Muscle layer of duodenum (tissue), 2 donors: ENCODE results near the gene E2F4.

Source experiments
- H3K27ac ChIP-seq: one replicate; pipeline ENCODE4 v1.7.0; 2013; ENCODE audit warnings: mild to moderate bottlenecking, low read length
- H3K27me3 ChIP-seq: one replicate; pipeline ENCODE4 v1.7.0; 2013; ENCODE audit warnings: low read depth, mild to moderate bottlenecking, control low read depth, low read length
- H3K36me3 ChIP-seq, 2 donors: one replicate each; pipeline ENCODE4 v1.7.0; 2013; ENCODE audit warnings: low read length in 2 of 2, control low read depth in 1 of 2, mild to moderate bottlenecking in 1 of 2; ENCODE audit not compliant: insufficient read depth in 2 of 2, control insufficient read depth in 1 of 2
- H3K4me1 ChIP-seq, 2 donors: one replicate each; pipeline ENCODE4 v1.7.0; 2013; ENCODE audit warnings: low read length in 2 of 2, mild to moderate bottlenecking in 2 of 2, control low read depth in 1 of 2, moderate library complexity in 1 of 2; ENCODE audit not compliant: insufficient read depth in 2 of 2, control insufficient read depth in 1 of 2
- H3K4me3 ChIP-seq, 2 donors: one replicate each; pipeline ENCODE4 v1.7.0; 2013; ENCODE audit warnings: low read length in 2 of 2, low read depth in 1 of 2, mild to moderate bottlenecking in 1 of 2
- H3K9me3 ChIP-seq, 2 donors: one replicate each; pipeline ENCODE4 v1.7.0; 2013; ENCODE audit warnings: low read length in 2 of 2, control low read depth in 1 of 2, mild to moderate bottlenecking in 1 of 2; ENCODE audit not compliant: control insufficient read depth in 1 of 2
- donor health status: healthy.

E2F4 gene

GRCh38 chr16:67179421-67180080 is 12.4 kb upstream of the E2F4 start:
- Histone ChIP-seq H3K27ac (no peak overlapping the region), H3K4me1 (peaks cover 9 to 37% of the 10 kb centered on the region in 2 donors), H3K4me3 (no peak overlapping the region), H3K9me3 (no peaks in the 10 kb centered on the region), H3K27me3 (no peaks in the 10 kb centered on the region), H3K36me3 (no peaks in the 10 kb centered on the region)

DNA sequence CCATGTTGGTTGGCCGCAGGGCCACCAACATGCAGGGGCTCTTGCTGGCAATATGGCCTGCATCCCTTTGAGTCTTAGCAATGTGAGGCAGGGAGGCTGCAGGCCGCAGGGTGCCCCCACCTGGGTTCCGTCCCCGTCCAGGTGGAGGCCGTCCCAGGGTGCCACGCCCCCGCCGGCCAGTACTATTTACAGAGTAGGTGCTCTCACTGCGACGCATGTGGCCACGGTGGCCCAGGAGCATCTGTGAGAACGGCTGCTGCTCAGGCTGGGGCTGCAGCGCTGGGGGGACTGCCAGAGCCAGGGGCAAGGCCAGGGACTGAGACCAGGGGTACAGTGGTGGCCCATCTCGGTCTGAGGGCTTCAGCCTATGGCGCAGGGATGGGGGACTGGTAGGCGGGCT is 11.8 kb upstream of the E2F4 start:
- H3K36me3 ChIP-seq = no peaks in the 10 kb centered on the region
- H3K4me3 ChIP-seq = no peak overlapping the region
- no peaks in the 10 kb centered on the region for H3K9me3 ChIP-seq
- H3K27ac ChIP-seq = no peak overlapping the region
- H3K4me1 ChIP-seq = peaks cover 9 to 39% of the 10 kb centered on the region in 2 donors
- no peaks in the 10 kb centered on the region for H3K27me3 ChIP-seq

DNA sequence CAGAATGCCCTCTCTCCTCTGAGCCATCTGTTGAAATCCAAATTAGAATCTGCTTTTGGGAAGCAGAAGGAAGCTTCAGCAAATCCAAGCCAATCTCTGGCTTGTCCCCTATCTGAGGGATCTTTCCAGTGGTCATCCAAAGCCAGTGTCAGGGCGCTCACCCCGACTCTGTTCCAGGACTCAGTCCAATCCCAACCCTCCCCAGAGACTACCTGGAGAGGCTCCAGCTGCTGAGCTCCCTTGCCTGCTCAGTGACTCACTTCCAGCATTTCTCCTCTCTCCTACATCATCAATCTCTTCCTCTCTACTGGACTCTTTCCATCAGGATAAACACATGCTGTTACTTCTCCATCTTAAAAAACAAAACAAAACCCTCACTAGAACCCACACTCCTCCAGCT is 10.6 kb upstream of the E2F4 start:
- no peak overlapping the region for H3K27ac ChIP-seq
- H3K36me3 ChIP-seq = no peaks in the 10 kb centered on the region
- H3K27me3 ChIP-seq = no peaks in the 10 kb centered on the region
- H3K4me1 ChIP-seq = peaks cover 9 to 47% of the 10 kb centered on the region in 2 donors
- no peaks in the 10 kb centered on the region for H3K9me3 ChIP-seq
- H3K4me3 ChIP-seq = no peak overlapping the region

DNA sequence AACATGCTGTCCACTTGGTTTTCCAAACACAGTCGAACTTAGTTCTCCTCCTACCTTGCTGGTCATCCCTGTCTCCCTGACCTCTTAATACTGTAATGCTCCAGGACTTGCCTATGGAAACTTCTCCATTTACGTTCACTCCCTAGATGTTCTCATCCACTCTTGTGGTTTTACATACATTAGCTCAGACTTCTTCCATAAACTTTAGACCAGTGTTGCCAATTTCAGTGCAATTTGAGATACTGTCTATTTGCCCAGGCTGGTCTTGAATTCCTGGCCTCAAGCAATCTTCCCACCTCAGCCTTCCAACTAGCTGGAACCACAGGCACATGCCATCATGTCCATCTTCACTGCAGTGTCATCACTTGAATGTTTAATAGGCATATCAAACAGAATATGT is 9.7 kb upstream of the E2F4 start:
- Histone ChIP-seq H3K4me1 (peaks cover 9 to 47% of the 10 kb centered on the region in 2 donors), H3K27me3 (no peaks in the 10 kb centered on the region), H3K4me3 (no peak overlapping the region), H3K36me3 (no peaks in the 10 kb centered on the region), H3K9me3 (no peaks in the 10 kb centered on the region), H3K27ac (no peak overlapping the region)

GRCh38 chr16:67183284-67183626 is 8.7 kb upstream of the E2F4 start:
- Histone ChIP-seq H3K4me1 (peaks cover 9 to 38% of the 10 kb centered on the region in 2 donors), H3K27ac (peak overlapping the region; percentile 79), H3K27me3 (no peaks in the 10 kb centered on the region), H3K4me3 (peak overlapping the region; percentile 53 to 85), H3K9me3 (no peaks in the 10 kb centered on the region), H3K36me3 (no peaks in the 10 kb centered on the region)

- Histone ChIP-seq H3K36me3 (no peaks in the 10 kb centered on the region), H3K4me1 (peaks cover 9 to 32% of the 10 kb centered on the region in 2 donors), H3K27me3 (no peaks in the 10 kb centered on the region), H3K27ac (peak within 1 kb of the TSS; percentile 79), H3K9me3 (no peaks in the 10 kb centered on the region), H3K4me3 (peak within 1 kb of the TSS; percentile 53 to 85)
Measured at GRCh38 chr16:67183627-67184452, 8.1 kb upstream of the E2F4 start, which contains the start of gene MATCAP1. TSS of gene MATCAP1 (minus strand) at chr16:67183963. CDS start at chr16:67180610, 3,353 bp downstream.

DNA sequence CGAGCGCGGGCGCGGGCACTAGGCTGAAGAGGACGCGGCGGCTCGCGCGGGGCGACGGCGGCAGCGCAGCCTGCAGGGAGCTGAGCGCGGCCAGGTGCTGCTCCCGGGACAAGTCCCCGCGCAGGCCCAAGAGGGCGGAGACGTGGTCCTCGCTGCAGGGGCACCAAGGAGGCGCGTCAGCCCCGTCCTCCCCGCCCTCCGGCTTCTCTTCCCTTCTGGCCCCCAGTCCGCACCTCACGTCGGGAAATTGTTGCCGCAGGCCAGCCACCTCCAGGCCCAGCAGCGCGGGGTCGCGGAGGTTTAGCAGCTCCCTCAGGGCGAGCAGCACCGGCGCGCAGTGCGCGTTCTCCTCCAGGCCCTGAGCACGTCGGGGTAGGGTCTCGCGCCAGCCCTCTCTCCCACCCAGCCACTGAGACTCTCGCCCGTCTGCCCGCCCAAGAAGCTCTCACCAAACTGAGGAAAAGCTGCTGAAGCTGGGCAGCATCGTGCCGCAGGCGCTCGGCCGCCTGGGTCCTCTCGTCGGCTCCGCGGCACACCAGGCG is 7.4 kb upstream of the E2F4 start:
- Histone ChIP-seq H3K27ac (no peak overlapping the region), H3K4me1 (peaks cover 9 to 32% of the 10 kb centered on the region in 2 donors), H3K9me3 (no peaks in the 10 kb centered on the region)

DNA sequence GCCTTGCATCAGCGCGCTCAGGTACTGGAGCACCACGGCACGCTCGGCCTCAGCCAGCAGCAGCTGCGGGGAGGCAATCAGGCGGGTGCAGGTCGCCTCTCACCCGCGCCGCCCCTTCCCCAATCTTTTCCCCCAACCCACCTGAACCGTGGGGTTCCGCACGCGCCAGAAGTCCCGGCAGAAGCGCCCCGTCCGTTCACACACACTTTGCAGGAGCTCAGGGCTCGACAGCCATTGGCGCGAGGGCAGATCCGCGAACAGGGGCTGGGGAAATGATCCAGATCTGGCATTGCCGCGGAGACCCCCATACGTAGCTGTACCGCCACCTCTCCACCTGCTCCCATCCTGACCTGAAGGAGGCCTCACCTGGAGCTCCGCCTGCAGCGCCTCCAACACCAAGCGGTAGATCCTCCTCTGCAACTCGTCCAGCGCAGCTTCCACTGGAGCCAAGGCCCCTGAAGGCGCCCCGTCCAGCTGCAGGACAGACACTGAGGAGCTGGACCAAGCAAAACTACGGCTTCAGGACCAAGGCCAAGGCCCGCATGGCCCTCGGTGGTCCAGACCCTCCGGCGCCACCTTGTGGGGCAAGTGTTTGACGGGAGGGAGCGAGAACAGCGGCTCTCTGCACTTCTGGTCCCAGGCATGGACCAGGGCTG is 6.8 kb upstream of the E2F4 start:
- peak overlapping the region in 1 of 2 donors; percentile 85 for H3K4me3 ChIP-seq
- H3K36me3 ChIP-seq = no peaks in the 10 kb centered on the region
- H3K4me1 ChIP-seq = peaks cover 9 to 32% of the 10 kb centered on the region in 2 donors
- no peak overlapping the region for H3K27ac ChIP-seq
- no peaks in the 10 kb centered on the region for H3K27me3 ChIP-seq
- H3K9me3 ChIP-seq = no peaks in the 10 kb centered on the region

More for the DNA sequence above, 7.4 kb upstream of the E2F4 start:
- Histone ChIP-seq H3K27me3 (no peaks in the 10 kb centered on the region), H3K36me3 (no peaks in the 10 kb centered on the region), H3K4me3 (peak overlapping the region; percentile 53 to 85)

DNA sequence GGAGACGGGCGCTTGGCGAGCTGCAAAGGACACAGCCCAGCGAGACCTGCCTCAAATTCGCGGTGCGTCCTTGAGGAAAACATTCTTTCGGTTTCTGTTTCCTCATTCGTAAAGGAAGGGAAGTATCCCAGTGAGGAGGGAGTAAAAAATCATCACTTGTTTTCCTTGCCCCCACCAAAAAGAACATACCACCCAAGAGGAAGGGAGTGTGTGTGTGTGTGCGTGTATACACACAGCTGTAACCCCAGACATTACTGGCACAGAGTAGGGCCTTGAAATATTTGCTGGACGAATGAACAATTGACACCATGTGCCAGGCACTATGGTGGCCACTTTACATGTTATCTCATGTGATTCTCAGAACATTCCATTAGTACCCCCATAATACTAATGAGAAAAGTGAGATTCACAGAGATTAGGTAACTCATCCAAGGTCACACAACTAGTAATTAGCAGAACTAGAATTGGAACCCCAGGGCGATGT is 6.3 kb upstream of the E2F4 start:
- Histone ChIP-seq H3K4me3 (peak overlapping the region in 1 of 2 donors; percentile 85), H3K27ac (no peak overlapping the region), H3K4me1 (peaks cover 9 to 32% of the 10 kb centered on the region in 2 donors), H3K9me3 (no peaks in the 10 kb centered on the region), H3K36me3 (no peaks in the 10 kb centered on the region), H3K27me3 (no peaks in the 10 kb centered on the region)

DNA sequence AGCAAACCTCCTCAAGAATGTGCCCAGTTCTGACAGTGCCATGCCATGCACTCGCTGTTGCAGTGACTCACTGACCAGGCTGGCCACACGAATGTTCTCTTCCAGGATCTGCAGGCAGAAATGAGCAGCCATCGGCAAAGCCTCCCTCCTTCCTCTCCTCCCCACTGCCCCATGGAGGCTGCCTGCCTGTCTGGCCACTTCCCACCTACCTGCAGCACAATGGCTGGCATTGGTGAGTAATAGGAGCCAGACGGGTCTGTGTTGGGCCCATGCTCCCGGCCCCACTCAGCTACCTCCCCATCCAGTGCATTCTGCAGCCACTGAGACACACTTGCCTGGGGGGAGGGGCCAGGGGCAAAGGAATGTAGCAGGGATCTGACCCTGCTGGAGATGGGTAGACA is 5.4 kb upstream of the E2F4 start:
- H3K36me3 ChIP-seq = no peaks in the 10 kb centered on the region
- H3K4me3 ChIP-seq = no peak overlapping the region
- no peak overlapping the region for H3K27ac ChIP-seq
- no peaks in the 10 kb centered on the region for H3K27me3 ChIP-seq
- peaks cover 9 to 34% of the 10 kb centered on the region in 2 donors for H3K4me1 ChIP-seq
- no peaks in the 10 kb centered on the region for H3K9me3 ChIP-seq
